GM12892 (cell line): Measurements from ENCODE around the gene ARHGAP22.

ENCODE experiments used
- POLR2A ChIP-seq: IDR thresholded peaks from 2 replicates; pipeline ENCODE4 v1.6.1; 2011; ENCODE audit warnings: low read depth, low read length, control low read depth
- POLR2AphosphoS5 ChIP-seq: IDR thresholded peaks from 2 replicates; pipeline ENCODE4 v1.6.1; 2011; ENCODE audit warnings: low read depth, low read length, control low read depth
- TAF1 ChIP-seq: IDR thresholded peaks from 2 replicates; pipeline ENCODE4 v1.6.1; 2011; ENCODE audit warnings: low read depth, mild to moderate bottlenecking, control low read depth, low read length, borderline replicate concordance

DNA sequence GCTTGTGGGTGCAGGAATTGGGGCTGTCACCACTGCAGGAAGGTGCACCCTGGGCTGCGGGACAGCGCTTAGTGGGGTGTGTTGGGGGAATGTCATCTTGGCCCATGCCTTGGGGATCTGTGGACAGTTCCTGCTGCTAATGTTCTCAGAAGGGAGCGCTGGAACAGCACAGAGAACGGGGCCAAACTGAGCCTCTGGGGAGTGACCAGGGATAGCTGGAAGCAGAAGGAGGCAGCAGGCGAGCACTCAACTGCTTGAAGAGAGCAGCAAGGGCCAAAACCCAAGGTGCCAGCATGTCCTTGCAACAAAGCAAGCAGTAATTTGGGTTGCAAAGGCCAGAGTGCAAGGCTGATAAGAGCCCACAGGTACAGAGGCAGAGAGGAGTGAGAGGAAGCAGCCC lies 48.5 kb upstream of the ARHGAP22 start:
- TF ChIP-seq POLR2AphosphoS5, result no peak
- no peak for TF ChIP-seq TAF1
- TF ChIP-seq POLR2A, result no peak
